Heart left ventricle (tissue), 16 donors: ENCODE results near the gene SLC9A3. TPM values are rescaled to one million over a fixed set of nuclear protein-coding genes. Genes with fewer than 3 reads are reported as not detected.

Experiments
- ATAC-seq, 4 donors: fragments of 200-7000 bp; cut with Tn5 transposase; one replicate each; pipeline ENCODE4 v1.9.1; 2020 to 2022; ENCODE audit warnings: moderate library complexity in 4 of 4, mild to moderate bottlenecking in 3 of 4, moderate number of reproducible peaks in 1 of 4
- DNase-seq, 5 donors: peaks; one replicate each; pipeline ENCODE4 v3.0.0-alpha.2; 2020
- H3K27ac ChIP-seq, 12 donors: fragments of 200-600 bp; sonication (generic) in 4 of 12; one replicate each; pipeline versions ENCODE4 v1.5.0 to v1.8.0; 2016 to 2022; ENCODE audit warnings: mild to moderate bottlenecking in 2 of 12
- H3K27me3 ChIP-seq, 9 donors: fragments of 200-600 bp; sonication (generic) in 2 of 9; one replicate each; pipeline versions ENCODE4 v1.5.1 to v1.8.0; 2016 to 2022; ENCODE audit warnings: mild to moderate bottlenecking in 3 of 9
- H3K36me3 ChIP-seq, 9 donors: fragments of 200-600 bp; sonication (generic) in 2 of 9; one replicate each; pipeline versions ENCODE4 v1.5.0 to v1.8.0; 2018 to 2022; ENCODE audit warnings: mild to moderate bottlenecking in 2 of 9
- H3K4me1 ChIP-seq, 12 donors: fragments of 200-600 bp; sonication (generic) in 4 of 12; one replicate each; pipeline versions ENCODE4 v1.5.0 to v1.8.0; 2016 to 2022; ENCODE audit warnings: mild to moderate bottlenecking in 3 of 12
- H3K4me3 ChIP-seq, 12 donors: fragments of 200-600 bp; sonication (generic) in 4 of 12; one replicate each; pipeline versions ENCODE4 v1.5.0 to v1.8.0; 2017 to 2022; ENCODE audit warnings: mild to moderate bottlenecking in 9 of 12, moderate library complexity in 4 of 12
- H3K9me3 ChIP-seq, 12 donors: fragments of 200-600 bp; sonication (generic) in 4 of 12; one replicate each; pipeline versions ENCODE4 v1.5.0 to v1.8.0; 2016 to 2022; ENCODE audit warnings: mild to moderate bottlenecking in 1 of 12
- POLR2A ChIP-seq, 2 donors: fragments of 450-650 bp; IDR thresholded peaks; one replicate each; pipeline ENCODE4 v1.6.1; 2017; ENCODE audit warnings: antibody characterized with exemption in 2 of 2, mild to moderate bottlenecking in 2 of 2, moderate library complexity in 2 of 2
- WGBS, 4 donors: extraction: QIAGEN DNeasy Blood & Tissue Kit in 2 of 4; methylation state at CpG; one replicate each; pipeline versions ENCODE4 v1.1.5 to v1.1.7; 2013 to 2018; 5-methylcytosine and 5-hydroxymethylcytosine counted together
- intact Hi-C, 10 donors: fragments of 100-400 bp; cut with DNase I; formaldehyde crosslinking; loops; one replicate each; pipeline versions ENCODE4 v1.11.1 to v1.14.2; 2022
- polyA plus RNA-seq, 2 donors: library from polyadenylated mRNA; stranded (reverse); fragments of 200-250 nt; gene quantifications; one replicate each; pipeline ENCODE4 v1.2.3, GENCODE V29; 2013
- total RNA-seq, 9 donors: library from RNA; depleted of rRNA in 2 of 9; stranded (reverse); fragments of >200 nt in 2 of 9; fragmentation: NEBNext Ultra II Directional in 3 of 9; extraction: Animal tissue kit (Norgen Biotek cat#: 25700) in 3 of 9; gene quantifications; one replicate each; pipeline versions ENCODE4 v1.1.0 to v1.2.4, GENCODE V29; 2016 to 2023
- TF ChIP-seq, protein P1 (sequence below), 12 donors: fragments of 200-600 bp; sonication (generic) in 4 of 12; IDR thresholded peaks; one replicate each; pipeline versions ENCODE4 v1.5.0 to v1.8.0; 2018 to 2022; ENCODE audit warnings: antibody characterized with exemption in 12 of 12, mild to moderate bottlenecking in 5 of 12
- donor health status: ischemic (EF 13 %, LVEDD 7.1; RV severe dilation, severe dysfunction).
- donor health status: healthy with polysubstance abuse.
- donor health status: DM: no; HTN: yes; CAD: no.
- donor health status: DM: no; HTN: no; CAD: no.
- donor health status: ischemic (EF 25% LVEDD 6.9; RV normal size, moderate dysfunction).
- donor health status: ischemic (EF 25% LVEDD 5.7; RV mildly dilated, moderate dysfunction).
- donor health status: healthy.
- donor health status: DM: yes; HTN: yes; CAD: no.
- donor health status: ischemic (EF 35%, LVEDD 5.7; RV mildly dilated, moderate dysfunction).
- donor health status: nonischemic (EF 11% LVEDD 7.7; RV severe dilation, severe dysfunction).
- donor health status: DM: yes; HTN: yes; CAD: no.
- donor health status: PGD.
- donor health status: ischemic (EF 29% LVEDD 5.4; RV normal size, mild dysfunction).
- donor health status: nonischemic (EF 23%, LVEDD 6.1; RV moderate dilation, normal function).

SLC9A3 gene
- total and polyA plus RNA-seq, 11 donors = 0.50 to 3.8 (median 1.0) TPM

DNA sequence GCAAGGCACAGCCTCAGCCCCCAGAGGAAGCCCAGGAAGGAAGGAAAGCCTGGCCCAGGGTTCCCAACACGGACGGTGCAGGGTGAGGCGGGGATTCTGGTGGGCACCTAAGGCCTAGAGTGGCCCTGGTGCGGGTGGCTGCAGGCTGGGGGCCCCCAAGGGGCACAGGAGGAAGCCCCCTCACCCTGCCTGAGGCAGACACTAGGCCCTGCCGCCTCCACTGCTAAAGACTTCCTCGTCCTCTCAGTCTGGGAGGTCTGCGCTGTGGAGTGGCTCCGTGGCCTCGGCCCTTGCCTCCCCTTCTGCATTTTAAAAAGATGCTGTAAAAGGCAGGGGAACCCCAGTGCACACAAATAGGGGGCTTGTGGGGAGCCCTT is 3.4 kb downstream of the SLC9A3 start:
- intact Hi-C loops = no loop called here
- DNase-seq (no peak), ATAC-seq (no peak)
- H3K4me1 ChIP-seq = peaks cover 0 to 23% (median 3%) of the 10 kb centered on the region in 12 donors
- H3K27ac ChIP-seq = no peak overlapping the region
- H3K4me3 ChIP-seq = no peak overlapping the region
- TF ChIP-seq, protein P1, sequence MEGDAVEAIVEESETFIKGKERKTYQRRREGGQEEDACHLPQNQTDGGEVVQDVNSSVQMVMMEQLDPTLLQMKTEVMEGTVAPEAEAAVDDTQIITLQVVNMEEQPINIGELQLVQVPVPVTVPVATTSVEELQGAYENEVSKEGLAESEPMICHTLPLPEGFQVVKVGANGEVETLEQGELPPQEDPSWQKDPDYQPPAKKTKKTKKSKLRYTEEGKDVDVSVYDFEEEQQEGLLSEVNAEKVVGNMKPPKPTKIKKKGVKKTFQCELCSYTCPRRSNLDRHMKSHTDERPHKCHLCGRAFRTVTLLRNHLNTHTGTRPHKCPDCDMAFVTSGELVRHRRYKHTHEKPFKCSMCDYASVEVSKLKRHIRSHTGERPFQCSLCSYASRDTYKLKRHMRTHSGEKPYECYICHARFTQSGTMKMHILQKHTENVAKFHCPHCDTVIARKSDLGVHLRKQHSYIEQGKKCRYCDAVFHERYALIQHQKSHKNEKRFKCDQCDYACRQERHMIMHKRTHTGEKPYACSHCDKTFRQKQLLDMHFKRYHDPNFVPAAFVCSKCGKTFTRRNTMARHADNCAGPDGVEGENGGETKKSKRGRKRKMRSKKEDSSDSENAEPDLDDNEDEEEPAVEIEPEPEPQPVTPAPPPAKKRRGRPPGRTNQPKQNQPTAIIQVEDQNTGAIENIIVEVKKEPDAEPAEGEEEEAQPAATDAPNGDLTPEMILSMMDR (IDR thresholded peaks at IDR 0.05) = no peak
- TF ChIP-seq POLR2A (IDR thresholded peaks at IDR 0.05) = no peak
- WGBS, 4 donors = 77 to 88% (median 82%) methylated on average over 4 to 9 of the region's 9 CpGs
- H3K9me3 ChIP-seq = no peaks in the 10 kb centered on the region
- peaks cover 41 to 98% (median 59%) of the 10 kb centered on the region in 9 donors for H3K27me3 ChIP-seq
- H3K36me3 ChIP-seq = no peaks in the 10 kb centered on the region

DNA sequence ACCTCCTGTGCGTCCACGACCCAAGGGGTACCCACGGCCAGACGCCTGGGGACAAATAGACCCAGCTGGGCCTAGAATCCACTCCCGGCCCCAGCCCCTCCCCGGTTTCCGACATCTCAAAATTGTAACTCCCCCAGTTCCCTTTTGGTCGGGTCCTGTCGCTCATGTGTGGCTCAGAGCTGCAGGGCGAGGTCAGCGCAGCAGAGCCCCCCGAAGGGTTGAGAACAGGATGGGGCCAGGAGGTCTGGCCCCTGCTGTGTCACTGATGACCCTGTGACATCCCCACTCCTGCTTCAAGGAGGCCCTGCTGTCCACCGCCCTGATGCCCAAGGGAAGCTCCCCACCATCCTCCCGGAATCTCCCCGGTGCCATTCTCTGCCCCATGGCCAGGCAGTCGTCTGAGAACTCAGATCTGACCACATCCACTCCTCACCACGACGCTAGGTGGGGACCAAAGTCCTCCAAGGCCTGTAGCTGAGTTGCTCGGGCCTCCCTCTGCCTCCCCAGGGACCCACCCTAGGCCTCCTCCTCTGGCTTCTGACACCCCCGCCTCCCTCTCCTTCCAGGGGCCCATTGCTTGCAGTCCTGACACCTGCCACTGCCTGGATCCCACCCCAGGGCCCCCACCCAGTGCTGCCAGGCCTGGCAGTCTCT is 3.9 kb downstream of the SLC9A3 start:
- H3K4me1 ChIP-seq = peaks cover 0 to 23% (median 3%) of the 10 kb centered on the region in 12 donors
- H3K36me3 ChIP-seq = no peaks in the 10 kb centered on the region
- DNase-seq (no peak), ATAC-seq (no peak)
- no peaks in the 10 kb centered on the region for H3K9me3 ChIP-seq
- H3K27ac ChIP-seq = no peak overlapping the region
- WGBS, 4 donors = 76 to 85% (median 80%) methylated on average over 11 to 20 of the region's 20 CpGs
- H3K4me3 ChIP-seq = no peak overlapping the region
- intact Hi-C loops = no loop called here
- no peak for TF ChIP-seq POLR2A (IDR thresholded peaks at IDR 0.05)
- peaks cover 41 to 92% (median 54%) of the 10 kb centered on the region in 9 donors for H3K27me3 ChIP-seq

DNA sequence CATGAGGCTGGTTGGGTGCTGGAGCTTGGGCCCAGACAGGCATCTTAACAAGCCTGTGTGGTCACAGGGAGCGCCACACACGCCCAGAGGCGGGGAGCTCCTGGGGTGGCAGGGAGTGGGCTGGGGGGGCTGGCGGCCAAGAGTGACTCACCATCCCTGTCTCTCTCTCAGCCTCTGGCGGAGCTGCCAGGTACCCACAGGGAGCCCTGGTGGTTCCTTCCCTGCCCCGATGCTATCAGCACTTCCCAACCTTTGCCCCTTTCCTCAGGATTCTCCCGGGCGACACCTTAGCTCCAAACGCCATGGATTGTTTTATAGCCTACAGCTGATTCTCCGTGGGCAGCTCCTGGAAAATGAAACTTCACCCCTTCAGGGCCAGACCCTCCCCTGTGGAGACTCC is 5.5 kb downstream of the SLC9A3 start:
- Histone ChIP-seq H3K4me3 (no peak overlapping the region), H3K36me3 (no peaks in the 10 kb centered on the region), H3K4me1 (peaks cover 0 to 10% (median 1%) of the 10 kb centered on the region in 12 donors), H3K9me3 (no peaks in the 10 kb centered on the region), H3K27ac (no peak overlapping the region), H3K27me3 (peaks cover 28 to 91% (median 48%) of the 10 kb centered on the region in 9 donors)
- no peak for ATAC-seq
- no peak for TF ChIP-seq POLR2A (IDR thresholded peaks at IDR 0.05)
- TF ChIP-seq, protein P1 (IDR thresholded peaks at IDR 0.05) = no peak
- 70 to 78% (median 78%) methylated on average over 10 of the region's 10 CpGs for WGBS, 4 donors
- no peak for DNase-seq
- intact Hi-C loops = no loop called here

DNA sequence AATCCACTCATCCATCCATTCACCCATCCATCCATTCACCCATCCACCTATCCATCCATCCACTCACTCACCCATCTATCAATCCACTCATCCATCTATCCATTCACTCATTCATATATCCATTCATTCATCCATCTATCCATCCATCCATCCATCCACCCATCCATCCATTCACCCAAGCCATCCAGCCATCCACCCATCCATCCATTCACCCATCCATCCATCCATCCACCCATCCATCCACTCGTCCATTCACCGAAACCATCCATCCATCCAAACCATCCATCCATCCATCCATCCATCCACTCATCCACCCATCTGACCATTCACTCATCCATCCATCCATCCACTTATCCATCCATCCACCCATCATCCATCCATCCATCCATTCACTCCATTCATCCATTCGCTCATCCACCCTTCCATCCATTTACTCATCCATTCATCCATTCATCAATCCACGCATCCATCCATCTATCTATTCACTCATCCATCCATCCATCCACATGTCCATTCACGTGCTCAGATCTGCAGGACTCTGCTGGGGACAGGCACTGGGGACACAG is 6.6 kb downstream of the SLC9A3 start:
- DNase-seq (no peak), ATAC-seq (no peak)
- no peaks in the 10 kb centered on the region for H3K36me3 ChIP-seq
- TF ChIP-seq POLR2A (IDR thresholded peaks at IDR 0.05) = no peak
- TF ChIP-seq, protein P1 (IDR thresholded peaks at IDR 0.05) = no peak
- no peak overlapping the region for H3K27ac ChIP-seq
- WGBS, 4 donors = 84 to 88% (median 86%) methylated on average over 5 of the region's 5 CpGs
- intact Hi-C loops = no loop called here
- H3K4me1 ChIP-seq = no peaks in the 10 kb centered on the region
- H3K27me3 ChIP-seq = peaks cover 18 to 89% (median 44%) of the 10 kb centered on the region in 9 donors
- H3K9me3 ChIP-seq = no peaks in the 10 kb centered on the region
- no peak overlapping the region for H3K4me3 ChIP-seq
